Glomerular endothelial cell (primary cell): Measurements from ENCODE around the gene SIRT1. TPM values are rescaled to one million over a fixed set of nuclear protein-coding genes. Genes with fewer than 3 reads are reported as not detected.
"Not testable (repeated sequence)": the region's sequence is repeated elsewhere in the genome, so short reads cannot be mapped to it uniquely, and the experiment has no call there.

Experiments used
- DNase-seq: peaks from one replicate; pipeline ENCODE4 v3.0.0-alpha.2; 2011; ENCODE audit warnings: low read depth, low spot score; ENCODE audit errors: extremely low read depth
- total RNA-seq: library from RNA; depleted of rRNA; stranded (reverse); fragments of >200 nt; gene quantifications from 2 replicates; pipeline ENCODE4 v1.2.3, GENCODE V29; 2015

The SIRT1 gene
- total RNA-seq, 1 donor from 2014 or later = 9.5 TPM

GRCh38 chr10:67875340-67876238, 8.9 kb upstream of the SIRT1 start:
- no peak for DNase-seq

DNA sequence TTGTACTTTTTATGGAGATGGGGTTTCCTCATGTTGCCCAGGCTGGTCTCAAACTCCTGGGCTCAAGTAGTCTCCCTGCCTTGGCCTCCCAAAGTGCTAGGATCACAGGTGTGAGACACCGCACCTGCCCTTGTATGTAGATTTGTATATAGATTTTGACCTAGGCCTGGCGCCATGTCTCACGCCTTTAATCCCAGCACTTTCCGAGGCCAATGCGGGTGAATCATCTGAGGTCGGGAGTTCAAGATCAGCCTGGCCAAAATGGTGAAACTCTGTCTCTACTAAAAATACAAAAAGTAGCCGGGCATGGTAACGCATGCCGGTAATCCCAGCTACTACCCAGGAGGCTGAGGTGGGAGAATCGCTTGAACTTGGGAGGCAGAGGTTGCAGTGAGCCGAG, 7.0 kb upstream of the SIRT1 start:
- DNase-seq = not testable (repeated sequence)

- no peak for DNase-seq
Measured at GRCh38 chr10:67878133-67878532, 6.3 kb upstream of the SIRT1 start.

DNA sequence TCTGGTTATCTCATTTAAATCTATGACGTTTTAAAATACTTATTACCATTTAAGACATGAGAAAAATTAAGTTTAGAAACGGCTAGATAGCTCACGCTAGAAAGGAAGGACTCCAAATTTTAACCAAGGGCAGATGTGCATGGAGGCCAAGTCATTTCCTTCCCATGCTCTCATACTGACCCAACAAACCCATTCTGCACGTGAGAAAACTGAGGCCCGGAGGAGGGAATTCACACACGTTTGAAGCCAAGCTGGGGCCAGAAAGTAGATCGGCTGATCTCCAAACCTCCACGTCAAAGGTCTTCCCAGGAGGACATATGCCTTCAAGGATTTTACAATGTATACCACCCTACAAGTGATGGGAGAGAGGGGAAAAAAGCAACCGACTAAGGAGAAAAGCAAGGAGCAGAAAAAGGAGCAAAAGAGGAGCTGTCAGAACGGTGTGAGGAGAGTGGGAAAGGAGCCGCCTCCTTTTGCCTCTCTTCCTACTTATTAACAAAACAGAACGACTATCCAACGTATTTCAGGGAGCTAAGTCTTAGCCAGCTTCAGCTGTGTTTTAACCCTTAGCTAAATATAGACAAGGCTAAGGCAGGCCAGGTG, 645 bp upstream of the SIRT1 start:
- no peak for DNase-seq

- DNase-seq = peak; percentile 5
Measured at GRCh38 chr10:67884842-67885670, 600 bp downstream of the SIRT1 start.

DNA sequence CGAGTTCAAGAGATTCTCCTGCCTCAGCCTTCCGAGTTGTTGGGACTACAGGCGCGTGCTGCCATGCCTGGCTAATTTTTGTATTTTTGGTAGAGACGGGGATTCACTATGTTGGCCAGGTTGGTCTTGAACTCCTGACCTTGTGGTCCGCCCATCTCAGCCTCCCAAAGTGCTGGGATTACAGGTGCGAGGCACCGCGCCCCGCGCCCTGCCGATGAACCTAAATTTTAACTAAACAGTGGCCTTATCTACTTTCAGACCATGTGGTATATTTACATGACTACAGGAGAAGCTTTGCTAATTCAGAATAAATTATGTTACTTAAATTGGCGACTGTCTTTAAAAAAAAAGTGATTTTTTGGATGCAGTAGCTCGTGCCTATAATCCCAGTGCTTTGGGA, 9.2 kb downstream of the SIRT1 start:
- no peak for DNase-seq

DNA sequence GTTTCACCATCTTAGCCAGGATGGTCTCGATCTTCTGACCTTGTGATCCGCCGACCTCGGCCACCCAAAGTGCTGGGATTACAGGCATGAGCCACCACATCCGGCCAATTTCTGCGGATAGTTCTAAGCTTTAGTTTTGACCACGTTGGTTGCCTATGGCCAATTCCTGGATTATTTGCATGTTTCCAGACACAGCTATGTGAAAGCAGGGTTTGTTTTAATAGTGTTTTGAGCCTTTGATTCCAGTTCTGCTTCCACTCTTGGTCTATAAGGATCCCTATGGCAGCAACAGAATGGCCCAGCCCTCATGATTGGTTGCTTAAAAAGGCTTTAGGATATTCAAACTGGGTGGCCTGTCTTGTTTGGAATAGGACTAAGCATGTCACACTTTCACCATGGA, 19.1 kb downstream of the SIRT1 start:
- DNase-seq = no peak

DNA sequence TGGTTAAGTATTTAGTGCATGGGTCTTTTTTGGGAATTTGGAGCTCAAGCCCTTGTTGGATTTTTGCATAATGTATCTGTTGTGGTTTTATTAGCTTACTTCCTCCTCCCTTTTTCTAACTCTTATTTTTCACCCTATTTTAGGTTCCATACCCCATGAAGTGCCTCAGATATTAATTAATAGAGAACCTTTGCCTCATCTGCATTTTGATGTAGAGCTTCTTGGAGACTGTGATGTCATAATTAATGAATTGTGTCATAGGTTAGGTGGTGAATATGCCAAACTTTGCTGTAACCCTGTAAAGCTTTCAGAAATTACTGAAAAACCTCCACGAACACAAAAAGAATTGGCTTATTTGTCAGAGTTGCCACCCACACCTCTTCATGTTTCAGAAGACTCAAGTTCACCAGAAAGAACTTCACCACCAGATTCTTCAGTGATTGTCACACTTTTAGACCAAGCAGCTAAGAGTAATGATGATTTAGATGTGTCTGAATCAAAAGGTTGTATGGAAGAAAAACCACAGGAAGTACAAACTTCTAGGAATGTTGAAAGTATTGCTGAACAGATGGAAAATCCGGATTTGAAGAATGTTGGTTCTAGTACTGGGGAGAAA, 28.0 kb downstream of the SIRT1 start:
- no peak for DNase-seq

- no peak for DNase-seq
Measured at GRCh38 chr10:67914777-67915340, 30.4 kb downstream of the SIRT1 start.

DNA sequence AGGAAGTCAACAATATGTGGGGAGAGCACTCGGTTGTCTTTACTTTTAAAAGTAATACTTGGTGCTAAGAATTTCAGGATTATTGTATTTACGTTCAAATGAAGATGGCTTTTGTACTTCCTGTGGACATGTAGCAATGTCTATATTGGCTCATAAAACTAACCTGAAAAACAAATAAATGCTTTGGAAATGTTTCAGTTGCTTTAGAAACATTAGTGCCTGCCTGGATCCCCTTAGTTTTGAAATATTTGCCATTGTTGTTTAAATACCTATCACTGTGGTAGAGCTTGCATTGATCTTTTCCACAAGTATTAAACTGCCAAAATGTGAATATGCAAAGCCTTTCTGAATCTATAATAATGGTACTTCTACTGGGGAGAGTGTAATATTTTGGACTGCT, 32.7 kb downstream of the SIRT1 start:
- no peak for DNase-seq

DNA sequence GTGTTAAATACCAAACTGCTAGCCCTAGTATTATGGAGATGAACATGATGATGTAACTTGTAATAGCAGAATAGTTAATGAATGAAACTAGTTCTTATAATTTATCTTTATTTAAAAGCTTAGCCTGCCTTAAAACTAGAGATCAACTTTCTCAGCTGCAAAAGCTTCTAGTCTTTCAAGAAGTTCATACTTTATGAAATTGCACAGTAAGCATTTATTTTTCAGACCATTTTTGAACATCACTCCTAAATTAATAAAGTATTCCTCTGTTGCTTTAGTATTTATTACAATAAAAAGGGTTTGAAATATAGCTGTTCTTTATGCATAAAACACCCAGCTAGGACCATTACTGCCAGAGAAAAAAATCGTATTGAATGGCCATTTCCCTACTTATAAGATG, 33.2 kb downstream of the SIRT1 start:
- DNase-seq = no peak

DNA sequence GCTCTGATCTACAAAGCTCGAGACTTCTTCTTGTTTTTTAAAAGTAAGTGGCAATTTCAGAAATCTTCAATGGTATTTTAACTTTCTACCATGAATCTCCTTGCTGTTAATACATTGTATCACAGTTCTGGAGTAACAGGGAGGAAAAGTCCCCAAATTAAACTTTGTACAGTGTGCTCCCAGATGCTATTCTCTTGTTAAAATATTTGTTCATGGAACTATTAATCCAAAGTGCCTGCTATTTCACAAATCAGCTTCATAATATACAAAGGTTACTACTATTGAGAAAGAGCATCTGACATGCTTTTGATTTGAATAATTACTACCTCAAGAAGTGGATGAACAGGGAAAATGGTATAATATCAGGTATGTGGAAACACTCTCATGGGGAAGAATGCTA, 36.6 kb downstream of the SIRT1 start:
- DNase-seq = no peak

DNA sequence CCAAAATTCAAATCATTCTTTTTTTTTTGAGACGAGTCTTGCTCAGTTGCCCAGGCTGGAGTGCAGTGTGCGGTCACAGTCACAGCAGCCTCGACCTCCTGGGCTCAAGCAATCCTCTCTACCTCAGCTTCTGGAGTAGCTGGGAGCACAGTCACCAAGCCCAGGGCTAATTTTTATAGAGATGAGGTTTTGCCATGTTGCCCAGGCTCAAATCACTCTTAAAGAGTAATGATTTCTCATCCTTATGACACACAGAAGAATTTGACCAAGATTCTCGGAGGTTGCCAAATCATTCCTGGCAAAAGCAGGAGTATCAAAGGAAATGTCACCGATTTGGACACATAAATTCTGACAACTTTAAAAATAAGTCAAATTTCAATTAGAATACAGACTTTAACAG, 39.1 kb downstream of the SIRT1 start:
- no peak for DNase-seq

DNA sequence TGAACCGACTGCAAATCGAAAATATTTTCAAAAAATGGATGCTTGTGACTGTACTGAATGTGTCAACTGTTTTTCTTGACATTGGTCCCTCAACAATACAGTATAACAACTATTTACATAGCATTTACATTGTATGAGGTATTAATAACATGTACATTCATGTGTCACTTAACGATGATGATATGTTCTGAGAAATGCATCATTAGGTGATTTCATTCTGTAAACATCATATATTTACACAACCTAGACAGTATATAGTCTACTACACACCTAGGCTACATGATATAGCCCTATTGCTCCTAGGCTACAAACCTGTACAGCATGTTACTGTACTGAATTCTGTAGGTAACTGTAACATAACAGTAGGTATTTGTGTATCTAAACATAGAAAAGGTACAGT, 39.7 kb downstream of the SIRT1 start:
- DNase-seq = no peak

- no peak for DNase-seq
Measured at GRCh38 chr10:67925449-67926005, 41.1 kb downstream of the SIRT1 start.

DNA sequence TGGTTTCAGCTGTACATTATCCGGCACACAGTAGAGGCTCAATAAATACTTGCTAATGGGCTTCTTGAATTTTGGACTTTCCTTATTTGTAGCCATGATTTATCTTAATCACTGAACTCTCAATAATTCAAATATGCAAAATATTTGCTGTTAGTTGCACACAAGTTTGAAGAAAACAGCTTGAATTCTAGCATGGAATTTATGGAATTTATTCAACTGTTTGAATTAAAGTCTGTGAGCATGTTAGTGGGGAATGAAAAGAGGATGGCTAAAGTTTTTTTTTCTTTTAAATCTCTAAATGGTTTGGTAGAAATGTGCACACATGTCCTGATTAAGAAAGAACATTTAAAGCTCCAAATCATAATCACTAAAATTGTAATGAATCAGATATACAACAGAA, 42.5 kb downstream of the SIRT1 start:
- DNase-seq = no peak

DNA sequence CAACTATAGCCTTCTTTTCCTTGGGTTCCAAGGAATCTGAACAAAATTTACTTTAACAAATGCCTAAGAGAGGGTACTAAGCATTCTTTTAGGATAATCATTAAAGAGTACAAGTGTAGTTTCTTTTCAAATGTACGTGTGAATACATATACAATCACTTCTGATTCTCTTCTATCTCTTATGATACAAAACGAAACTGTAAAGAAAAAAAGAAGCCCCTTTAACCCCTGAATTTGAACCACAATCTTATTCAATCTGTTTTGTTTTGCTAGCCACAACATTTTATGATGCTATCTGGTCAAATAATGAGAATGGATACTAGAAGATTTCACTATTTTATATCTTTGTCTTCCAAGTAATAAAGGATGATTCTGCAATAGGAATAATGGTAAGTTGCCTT, 48.7 kb downstream of the SIRT1 start:
- no peak for DNase-seq

DNA sequence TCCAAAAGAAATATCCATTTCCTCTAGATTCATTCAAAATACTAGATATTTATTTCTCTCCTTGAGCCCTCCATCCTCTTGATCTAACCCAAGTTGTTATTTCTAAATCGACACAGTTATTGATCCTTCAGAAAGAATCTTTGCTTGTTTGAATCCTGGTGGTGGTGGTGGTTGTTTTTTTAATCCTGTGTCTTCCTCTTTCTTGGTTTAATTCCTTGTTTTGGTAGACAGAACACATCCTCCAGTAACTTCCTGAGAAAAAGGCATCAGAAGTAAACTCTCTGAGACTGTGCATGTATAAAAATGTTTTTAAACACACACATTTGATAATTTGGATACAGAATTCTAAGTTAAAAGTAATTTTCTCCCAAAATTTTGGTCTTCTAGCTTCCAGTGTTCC, 49.9 kb downstream of the SIRT1 start:
- DNase-seq = no peak

- DNase-seq = no peak
Measured at GRCh38 chr10:67935223-67935622, 50.8 kb downstream of the SIRT1 start.

DNA sequence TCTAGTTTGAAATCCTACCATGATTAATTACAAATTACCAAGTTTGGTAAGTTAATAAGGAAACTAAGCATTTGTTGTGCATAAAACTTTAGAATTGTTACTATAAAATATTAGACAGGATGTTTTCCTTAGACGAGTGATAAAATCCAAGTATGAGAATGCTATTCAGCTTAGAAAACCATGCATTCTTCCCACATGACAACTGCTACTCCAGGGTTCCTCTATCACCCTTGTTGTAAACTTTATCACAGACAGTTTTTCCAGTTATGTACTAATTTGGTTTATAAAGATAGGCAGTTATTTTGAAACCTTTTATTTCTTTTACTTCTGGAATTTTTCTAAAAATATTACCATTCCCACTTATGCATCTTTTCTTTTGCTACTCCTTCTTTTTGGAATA, 52.0 kb downstream of the SIRT1 start:
- no peak for DNase-seq
